Mucosa of rectum (tissue), 2 donors: Measurements from ENCODE around the gene MAP2.
A peak's percentile ranks its signal among the peaks of the same experiment; 100 is the strongest.

Source experiments
- H3K27ac ChIP-seq, 2 donors: one replicate each; pipeline ENCODE4 v1.7.0; 2013; ENCODE audit warnings: inconsistent platforms in 2 of 2, low read depth in 2 of 2, low read length in 2 of 2
- H3K27me3 ChIP-seq, 2 donors: one replicate each; pipeline ENCODE4 v1.7.0; 2013; ENCODE audit warnings: low read length in 2 of 2; ENCODE audit not compliant: control insufficient read depth in 2 of 2, insufficient read depth in 2 of 2
- H3K36me3 ChIP-seq, 2 donors: one replicate each; pipeline ENCODE4 v1.7.0; 2013; ENCODE audit warnings: low read length in 2 of 2; ENCODE audit not compliant: control insufficient read depth in 2 of 2, insufficient read depth in 2 of 2
- H3K4me1 ChIP-seq, 2 donors: one replicate each; pipeline ENCODE4 v1.7.0; 2013; ENCODE audit warnings: low read length in 2 of 2, mild to moderate bottlenecking in 1 of 2; ENCODE audit not compliant: control insufficient read depth in 2 of 2, insufficient read depth in 2 of 2
- H3K4me3 ChIP-seq, 2 donors: one replicate each; pipeline ENCODE4 v1.7.0; 2013; ENCODE audit warnings: low read length in 2 of 2
- H3K9ac ChIP-seq, 2 donors: one replicate each; pipeline ENCODE4 v1.7.0; 2013; ENCODE audit warnings: low read length in 2 of 2, low read depth in 1 of 2, mild to moderate bottlenecking in 1 of 2
- H3K9me3 ChIP-seq, 2 donors: one replicate each; pipeline ENCODE4 v1.7.0; 2013; ENCODE audit warnings: low read length in 2 of 2; ENCODE audit not compliant: control insufficient read depth in 2 of 2
- donor health status: healthy.
- donor health status: Normal muscosa, but diverticular disease.

The MAP2 gene

DNA sequence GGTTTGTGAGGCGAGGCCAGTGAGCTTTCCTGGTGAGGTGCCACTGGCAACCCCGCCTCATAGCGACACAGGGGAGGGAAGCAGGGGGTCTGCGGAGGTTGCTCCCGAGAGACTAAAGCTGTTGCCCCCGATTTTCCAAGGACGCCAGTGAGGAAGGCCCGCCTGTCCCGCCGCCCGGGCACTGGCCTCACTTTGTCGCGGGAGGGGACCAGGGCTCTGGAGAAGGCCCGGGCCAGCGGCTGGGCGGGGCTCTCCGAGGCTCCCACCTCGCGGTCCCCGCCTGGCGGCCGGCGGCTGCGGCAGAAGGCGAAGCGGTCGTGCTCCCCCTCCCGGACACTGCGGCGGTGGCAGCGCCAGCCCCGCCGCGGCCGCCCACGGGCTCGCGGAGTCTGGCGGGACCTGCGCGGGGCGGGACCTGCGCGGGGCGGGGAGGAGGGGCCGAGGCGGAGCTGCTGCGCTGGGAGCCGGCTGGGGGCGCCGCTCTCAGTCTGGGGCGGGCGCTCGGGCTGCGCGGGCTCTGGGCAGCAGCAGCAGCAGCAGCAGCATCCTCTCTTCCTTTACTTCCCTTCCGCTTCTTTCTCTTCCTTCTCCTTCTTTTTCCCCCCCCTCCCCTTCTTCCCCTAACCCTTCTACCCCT lies at the start of gene MAP2:
MAP2 (plus strand) TSS at position 486 of the 637 bp plus-strand sequence. CDS start 229,124 bp downstream, outside the sequence.
- H3K27ac ChIP-seq, result no peak within 1 kb of the TSS
- peak within 1 kb of the TSS; percentile 41 to 71 for H3K4me3 ChIP-seq
- peaks cover 0 to 2% of the 10 kb centered on the region in 2 donors for H3K4me1 ChIP-seq
- H3K9me3 ChIP-seq, result no peaks in the 10 kb centered on the region
- no peaks in the 10 kb centered on the region for H3K36me3 ChIP-seq
- peak within 1 kb of the TSS in 1 of 2 donors; percentile 51 for H3K9ac ChIP-seq
- H3K27me3 ChIP-seq, result peaks cover 0 to 8% of the 10 kb centered on the region in 2 donors

GRCh38 chr2:209376686-209377085 lies 47.2 kb upstream of the MAP2 start:
- Histone ChIP-seq H3K4me3 (no peak overlapping the region), H3K9ac (no peak overlapping the region), H3K4me1 (no peaks in the 10 kb centered on the region), H3K27ac (no peak overlapping the region), H3K36me3 (no peaks in the 10 kb centered on the region), H3K27me3 (no peaks in the 10 kb centered on the region), H3K9me3 (no peaks in the 10 kb centered on the region)

DNA sequence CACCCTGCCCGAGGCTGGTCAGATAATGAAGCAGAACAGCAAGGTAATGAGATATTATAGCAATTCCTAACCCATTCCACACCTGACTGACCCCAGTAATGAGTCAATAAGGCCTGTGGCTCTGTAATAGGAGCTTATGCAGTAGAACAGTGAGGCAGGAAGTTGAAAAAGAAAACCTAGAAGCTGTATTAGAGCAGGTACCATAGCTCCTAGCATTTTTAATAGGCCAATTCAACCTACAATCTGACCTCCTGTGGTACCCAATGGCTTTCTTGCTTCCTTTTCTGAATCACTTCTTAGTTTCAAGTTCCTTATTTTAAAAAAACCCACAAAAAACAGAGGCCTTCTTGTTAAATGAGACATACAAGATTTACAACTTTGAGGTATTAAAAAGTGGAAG lies 43.6 kb upstream of the MAP2 start:
- Histone ChIP-seq H3K27ac (no peak overlapping the region), H3K4me1 (no peaks in the 10 kb centered on the region), H3K9ac (no peak overlapping the region), H3K36me3 (no peaks in the 10 kb centered on the region), H3K27me3 (no peaks in the 10 kb centered on the region), H3K9me3 (no peaks in the 10 kb centered on the region), H3K4me3 (no peak overlapping the region)

- no peak overlapping the region for H3K4me3 ChIP-seq
- H3K9me3 ChIP-seq, result no peaks in the 10 kb centered on the region
- H3K9ac ChIP-seq, result no peak overlapping the region
- H3K36me3 ChIP-seq, result no peaks in the 10 kb centered on the region
- H3K27ac ChIP-seq, result no peak overlapping the region
- H3K27me3 ChIP-seq, result no peaks in the 10 kb centered on the region
- no peaks in the 10 kb centered on the region for H3K4me1 ChIP-seq
Measured at GRCh38 chr2:209381091-209381490, 42.8 kb upstream of the MAP2 start.

- no peaks in the 10 kb centered on the region for H3K36me3 ChIP-seq
- no peak overlapping the region for H3K4me3 ChIP-seq
- no peak overlapping the region for H3K9ac ChIP-seq
- H3K27me3 ChIP-seq, result no peaks in the 10 kb centered on the region
- H3K27ac ChIP-seq, result no peak overlapping the region
- H3K9me3 ChIP-seq, result no peaks in the 10 kb centered on the region
- no peaks in the 10 kb centered on the region for H3K4me1 ChIP-seq
Measured at GRCh38 chr2:209382775-209383174, 41.1 kb upstream of the MAP2 start.

DNA sequence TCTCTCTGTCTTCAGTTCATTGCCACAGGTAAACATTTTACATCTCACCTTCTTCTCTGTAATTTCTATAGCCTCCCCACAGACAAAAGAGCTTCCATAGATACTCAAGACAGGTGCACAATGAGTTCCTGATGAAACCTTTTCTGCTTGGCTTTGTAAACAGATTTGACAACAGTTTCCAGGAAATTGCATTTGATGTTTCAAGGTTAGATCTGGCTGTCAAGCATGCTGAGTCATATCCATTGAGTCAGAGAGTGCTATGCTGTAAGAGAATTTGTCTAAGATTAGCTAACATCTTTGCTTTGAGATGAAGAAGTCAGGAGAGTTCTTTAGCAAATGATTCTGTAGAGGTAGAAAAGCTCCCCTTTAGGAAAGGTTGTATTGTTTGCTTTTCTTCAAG lies 40.6 kb upstream of the MAP2 start:
- H3K27ac ChIP-seq, result no peak overlapping the region
- H3K9me3 ChIP-seq, result no peaks in the 10 kb centered on the region
- no peaks in the 10 kb centered on the region for H3K4me1 ChIP-seq
- no peak overlapping the region for H3K9ac ChIP-seq
- no peaks in the 10 kb centered on the region for H3K27me3 ChIP-seq
- H3K36me3 ChIP-seq, result no peaks in the 10 kb centered on the region
- no peak overlapping the region for H3K4me3 ChIP-seq

DNA sequence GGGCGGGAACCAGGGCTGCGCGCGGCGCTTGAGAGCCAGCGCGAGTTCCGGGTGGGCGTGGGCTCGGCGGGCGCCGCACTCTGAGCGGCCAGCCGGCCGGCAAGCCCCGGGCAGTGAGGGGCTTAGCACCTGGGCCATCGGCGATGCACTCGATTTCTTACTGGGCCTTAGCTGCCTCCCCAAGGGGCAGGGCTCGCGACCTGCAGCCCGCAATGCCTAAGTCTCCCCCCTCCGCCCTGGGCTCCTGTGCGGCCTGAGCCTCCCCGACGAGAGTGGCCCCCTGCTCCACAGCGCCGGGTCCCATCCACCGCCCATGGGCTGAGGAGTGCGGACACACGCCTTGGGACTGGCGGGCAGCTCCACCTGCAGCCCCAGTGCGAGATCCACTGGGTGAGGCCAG lies 36.5 kb upstream of the MAP2 start:
- no peaks in the 10 kb centered on the region for H3K9me3 ChIP-seq
- no peaks in the 10 kb centered on the region for H3K36me3 ChIP-seq
- no peak overlapping the region for H3K9ac ChIP-seq
- no peaks in the 10 kb centered on the region for H3K4me1 ChIP-seq
- H3K4me3 ChIP-seq, result no peak overlapping the region
- no peak overlapping the region for H3K27ac ChIP-seq
- H3K27me3 ChIP-seq, result no peaks in the 10 kb centered on the region

- H3K36me3 ChIP-seq, result no peaks in the 10 kb centered on the region
- no peaks in the 10 kb centered on the region for H3K27me3 ChIP-seq
- no peaks in the 10 kb centered on the region for H3K9me3 ChIP-seq
- no peak overlapping the region for H3K4me3 ChIP-seq
- no peaks in the 10 kb centered on the region for H3K4me1 ChIP-seq
- H3K27ac ChIP-seq, result no peak overlapping the region
- no peak overlapping the region for H3K9ac ChIP-seq
Measured at GRCh38 chr2:209388446-209389037, 35.3 kb upstream of the MAP2 start.

GRCh38 chr2:209389171-209389618 lies 34.7 kb upstream of the MAP2 start:
- H3K9me3 ChIP-seq, result no peaks in the 10 kb centered on the region
- H3K27me3 ChIP-seq, result no peaks in the 10 kb centered on the region
- H3K36me3 ChIP-seq, result no peaks in the 10 kb centered on the region
- no peak overlapping the region for H3K4me3 ChIP-seq
- no peak overlapping the region for H3K27ac ChIP-seq
- no peaks in the 10 kb centered on the region for H3K4me1 ChIP-seq
- no peak overlapping the region for H3K9ac ChIP-seq

GRCh38 chr2:209390839-209391238 lies 33.0 kb upstream of the MAP2 start:
- Histone ChIP-seq H3K36me3 (no peaks in the 10 kb centered on the region), H3K9me3 (no peaks in the 10 kb centered on the region), H3K9ac (no peak overlapping the region), H3K4me1 (no peaks in the 10 kb centered on the region), H3K4me3 (no peak overlapping the region), H3K27me3 (no peaks in the 10 kb centered on the region), H3K27ac (no peak overlapping the region)
